ENCODE measurements around the gene PAX1.

- TF ChIP-seq JUND (CRISPR knock-in tag; IDR thresholded peaks at IDR 0.05) (no peak), CTCF (CRISPR knock-in tag; IDR thresholded peaks at IDR 0.05) (peak; percentile 71), ZNF33A (CRISPR knock-in tag; IDR thresholded peaks at IDR 0.05; ENCODE audit: borderline replicate concordance) (no peak), REST (IDR thresholded peaks at IDR 0.05; ENCODE audit: borderline replicate concordance in 1 of 2, low read depth in 1 of 2, low read length in 2 of 2) (no peak), RFXANK (CRISPR knock-in tag; IDR thresholded peaks at IDR 0.05) (no peak)
Observed at GRCh38 chr20:21719592-21720214, 14.2 kb downstream of the PAX1 start.

All from HepG2 (cell line).